GM19395 (cell line): ENCODE results near the gene AKAP10.
"Not testable (repeated sequence)": the region's sequence is repeated elsewhere in the genome, so short reads cannot be mapped to it uniquely, and the experiment has no call there.

ENCODE experiments used
- ATAC-seq: cut with Tn5 transposase; IDR thresholded peaks from one replicate; pipeline ENCODE4 v1.9.1; 2021; ENCODE audit warnings: mild to moderate bottlenecking, moderate library complexity; ENCODE audit not compliant: unreplicated experiment

AKAP10 gene

DNA sequence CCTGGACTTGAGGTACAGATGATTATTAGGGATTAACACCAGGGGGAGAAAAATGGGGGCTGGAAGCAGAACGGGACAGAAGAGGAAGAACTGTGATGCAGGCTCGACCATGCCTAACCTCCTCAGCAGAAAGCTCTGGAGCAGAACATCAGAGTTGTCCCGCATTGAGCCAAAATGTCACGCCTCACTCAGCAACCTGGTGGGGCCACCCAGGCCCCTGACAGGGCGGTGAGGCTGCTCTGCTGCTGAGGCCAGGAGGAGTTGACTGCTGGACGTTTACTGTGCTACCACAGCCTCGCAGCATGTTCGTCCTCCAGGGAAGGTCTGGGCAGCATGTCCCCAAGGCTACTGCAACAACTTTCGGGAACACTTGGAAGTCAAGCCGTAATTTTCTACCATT lies 103.4 kb downstream of the AKAP10 start:
- no peak for ATAC-seq

DNA sequence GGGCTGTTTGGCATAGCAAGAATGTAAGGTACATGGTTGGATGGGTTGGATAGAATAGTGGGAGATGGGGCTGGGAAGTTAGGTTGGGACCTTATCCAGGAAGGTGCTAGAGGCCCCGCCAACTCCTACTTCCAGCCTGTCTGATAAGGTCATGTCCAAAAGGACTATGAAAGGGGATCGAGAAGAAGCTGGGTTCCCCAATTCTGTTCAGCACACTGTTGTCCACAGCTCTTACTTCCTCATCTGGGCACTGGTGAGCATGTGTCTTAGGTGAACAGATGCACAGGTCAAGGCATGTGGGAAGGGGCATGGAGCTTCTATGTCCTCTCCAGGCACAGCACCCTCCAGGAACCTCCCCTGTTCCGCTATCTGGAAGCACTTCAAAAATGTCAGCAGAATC lies 104.3 kb downstream of the AKAP10 start:
- ATAC-seq, result no peak

DNA sequence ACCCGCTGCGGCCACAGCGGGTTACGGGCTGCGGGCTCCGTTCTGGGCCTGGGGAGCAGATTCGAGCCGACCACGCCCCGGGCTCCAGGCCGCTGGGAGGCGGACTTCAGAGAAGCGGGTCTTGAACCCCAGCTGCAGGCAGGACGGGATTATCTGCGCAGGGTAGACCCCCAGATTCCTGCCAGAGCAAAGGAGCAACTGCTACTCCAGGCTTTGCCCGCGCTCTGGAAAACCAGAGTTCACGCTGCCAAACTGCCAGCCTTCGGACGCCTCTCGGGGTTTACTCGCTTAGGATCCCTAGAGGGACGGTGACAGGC lies 109.6 kb downstream of the AKAP10 start:
- no peak for ATAC-seq

DNA sequence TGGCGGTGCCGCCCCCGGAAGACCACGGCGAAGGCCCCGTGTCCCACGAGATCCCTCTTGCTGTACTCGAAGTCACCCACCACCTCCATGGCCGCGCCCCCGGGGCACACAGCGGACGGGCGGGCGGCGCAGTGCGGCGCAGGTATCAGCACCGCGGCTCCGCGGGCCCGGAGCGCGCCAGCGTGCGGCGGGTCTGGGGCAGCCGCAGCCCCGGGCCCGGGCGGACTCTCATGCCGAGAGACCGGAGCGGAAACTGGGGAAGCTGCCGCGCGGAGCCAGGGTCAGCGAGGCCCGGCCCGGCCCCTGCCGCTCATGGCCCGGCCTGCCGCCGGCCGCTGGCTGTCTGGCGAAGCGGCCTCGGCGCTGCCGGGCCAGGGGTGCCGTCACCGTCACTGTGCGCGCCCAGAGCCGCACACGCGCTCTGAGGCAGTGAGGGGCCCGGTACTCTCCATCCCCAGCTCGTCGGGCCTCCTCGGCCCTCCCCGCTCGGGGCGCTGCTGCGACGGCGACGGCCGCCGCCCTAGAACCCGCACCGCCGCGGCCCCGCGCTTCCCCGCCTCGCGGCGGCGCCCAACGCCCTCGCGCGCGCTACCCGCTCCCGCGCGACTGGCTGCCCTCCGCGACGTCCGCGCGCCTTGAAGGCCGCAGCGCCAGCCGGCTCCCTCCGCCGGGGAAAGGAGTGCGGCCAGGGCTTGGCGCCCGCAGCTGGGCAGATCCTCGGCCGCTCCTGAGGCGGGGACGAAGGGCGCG lies 110.1 kb downstream of the AKAP10 start, which contains the start of gene ULK2:
Gene ULK2 (minus strand): TSS at position 608 of the 750 bp plus-strand sequence. CDS start 519 bp downstream, at position 89.
- peak; percentile 57 for ATAC-seq

DNA sequence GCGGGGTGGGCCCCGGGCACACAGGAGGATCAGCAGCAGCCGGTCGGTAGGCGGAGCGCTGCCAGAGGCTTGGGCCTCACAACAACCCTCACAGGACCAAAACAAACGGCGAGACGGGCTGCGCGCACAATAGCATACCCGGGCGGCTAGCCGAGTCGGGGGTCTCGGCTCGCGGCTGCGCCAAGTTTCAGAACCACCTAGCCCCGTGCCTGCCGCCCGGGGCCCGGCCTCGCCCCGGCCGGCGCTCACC lies 110.6 kb downstream of the AKAP10 start:
- peak; percentile 57 for ATAC-seq

DNA sequence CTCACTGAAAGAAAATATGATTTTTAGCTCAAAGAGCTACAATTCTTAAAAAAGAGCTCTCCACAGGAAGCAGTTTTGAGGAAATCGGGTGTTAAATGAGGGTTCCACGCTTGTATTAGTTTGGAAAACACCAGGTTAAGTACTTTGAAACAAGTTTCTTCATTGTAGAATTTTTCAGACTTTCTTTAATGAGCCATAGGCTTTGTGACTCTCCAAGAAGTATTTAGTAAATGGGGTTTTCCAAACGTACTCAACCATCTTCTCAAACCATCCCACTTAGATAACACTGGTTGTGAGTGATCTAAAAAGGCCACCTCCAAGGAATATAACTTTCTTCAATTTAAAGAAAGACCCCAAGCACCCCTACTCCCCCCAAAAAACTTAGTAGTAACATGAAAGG lies 112.6 kb downstream of the AKAP10 start:
- no peak for ATAC-seq

DNA sequence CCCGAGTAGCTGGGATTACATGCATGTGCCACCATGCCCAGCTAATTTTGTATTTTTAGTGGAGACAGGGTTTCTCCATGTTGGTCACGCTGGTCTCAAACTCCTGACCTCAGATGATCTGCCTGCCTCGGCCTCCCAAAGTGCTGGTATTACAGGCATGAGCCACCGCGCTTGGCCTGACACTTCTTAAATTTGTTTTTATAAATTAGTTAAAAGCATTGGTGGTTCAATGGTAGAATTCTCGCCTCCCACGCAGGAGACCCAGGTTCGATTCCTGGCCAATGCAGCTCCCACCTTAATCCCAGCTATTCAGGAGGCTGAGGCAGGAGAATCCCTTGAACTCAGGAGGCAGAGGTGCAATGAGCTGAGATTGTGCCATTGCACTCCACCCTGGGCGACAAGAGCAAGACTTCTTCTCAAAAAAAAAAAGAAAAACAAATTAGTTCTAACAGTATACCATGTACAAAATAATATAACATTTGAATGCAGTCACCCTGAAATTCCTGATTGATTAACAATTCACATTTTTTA lies 116.9 kb downstream of the AKAP10 start:
- not testable (repeated sequence) for ATAC-seq

DNA sequence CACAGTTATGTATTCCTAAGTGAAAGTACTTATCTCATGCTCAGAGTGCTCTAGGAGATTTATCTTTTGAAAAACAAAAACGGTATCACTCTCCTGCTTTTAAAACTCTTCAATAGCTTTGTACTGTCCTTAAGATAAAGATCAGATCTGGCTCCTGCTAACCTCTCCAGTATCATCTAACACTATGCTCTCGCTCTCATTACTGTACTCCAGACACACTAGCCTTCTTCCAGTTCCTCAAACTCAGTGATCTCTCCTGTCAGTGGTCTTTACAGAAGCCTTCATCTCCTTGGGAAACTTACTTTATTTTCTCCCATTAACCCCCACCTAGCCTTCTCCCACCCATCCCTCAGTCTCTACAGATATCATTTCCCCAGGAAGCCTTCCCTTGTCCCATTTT lies 120.0 kb downstream of the AKAP10 start:
- no peak for ATAC-seq
